ENCODE data around the gene RIMKLB.
"Not testable (repeated sequence)": the region's sequence is repeated elsewhere in the genome, so short reads cannot be mapped to it uniquely, and the experiment has no call there.

The RIMKLB gene

GRCh38 chr12:8766121-8766520 is 68.3 kb downstream of the RIMKLB start:
- not testable (repeated sequence) for H3K27ac ChIP-seq; DNase-seq (ENCODE audit: low read depth, low spot score)

GRCh38 chr12:8770499-8770898 is 72.7 kb downstream of the RIMKLB start:
- no peak for DNase-seq (ENCODE audit: low read depth, low spot score)
- H3K27ac ChIP-seq, result no peak overlapping the region

GRCh38 chr12:8771072-8771471 is 73.3 kb downstream of the RIMKLB start:
- H3K27ac ChIP-seq, result no peak overlapping the region
- no peak for DNase-seq (ENCODE audit: low read depth, low spot score)

- H3K27ac ChIP-seq, result no peak overlapping the region
- no peak for DNase-seq (ENCODE audit: low read depth, low spot score)
These were observed 75.7 kb downstream of the RIMKLB start for GRCh38 chr12:8773461-8773860.

- DNase-seq (ENCODE audit: low read depth, low spot score), result no peak
- H3K27ac ChIP-seq, result no peak overlapping the region
These were observed 81.5 kb downstream of the RIMKLB start for GRCh38 chr12:8779281-8779680.

GRCh38 chr12:8779862-8780261 is 82.1 kb downstream of the RIMKLB start:
- DNase-seq (ENCODE audit: low read depth, low spot score), result no peak
- no peak overlapping the region for H3K27ac ChIP-seq

- no peak overlapping the region for H3K27ac ChIP-seq
- DNase-seq (ENCODE audit: low read depth, low spot score), result peak; percentile 2
These were observed 82.6 kb downstream of the RIMKLB start for GRCh38 chr12:8780389-8780788.

- no peak overlapping the region for H3K27ac ChIP-seq
These were observed 83.8 kb downstream of the RIMKLB start for GRCh38 chr12:8781381-8782127.

GRCh38 chr12:8784290-8784888 is 86.6 kb downstream of the RIMKLB start:
- DNase-seq (ENCODE audit: low read depth, low spot score), result no peak
- H3K27ac ChIP-seq, result no peak overlapping the region

More at GRCh38 chr12:8781381-8782127, 83.8 kb downstream of the RIMKLB start:
- no peak for DNase-seq (ENCODE audit: low read depth, low spot score)

- H3K27ac ChIP-seq, result no peak overlapping the region
- no peak for DNase-seq (ENCODE audit: low read depth, low spot score)
These were observed 87.7 kb downstream of the RIMKLB start for GRCh38 chr12:8785499-8785898.

GRCh38 chr12:8787206-8787605 is 89.4 kb downstream of the RIMKLB start:
- DNase-seq (ENCODE audit: low read depth, low spot score); H3K27ac ChIP-seq: not testable (repeated sequence)

GRCh38 chr12:8788706-8789105 is 90.9 kb downstream of the RIMKLB start:
- not testable (repeated sequence) for H3K27ac ChIP-seq; DNase-seq (ENCODE audit: low read depth, low spot score)

- not testable (repeated sequence) for H3K27ac ChIP-seq; DNase-seq (ENCODE audit: low read depth, low spot score)
These were observed 91.7 kb downstream of the RIMKLB start for GRCh38 chr12:8789341-8790013.

GRCh38 chr12:8793226-8793625 is 95.4 kb downstream of the RIMKLB start:
- not testable (repeated sequence) for H3K27ac ChIP-seq; DNase-seq (ENCODE audit: low read depth, low spot score)

- not testable (repeated sequence) for DNase-seq (ENCODE audit: low read depth, low spot score); H3K27ac ChIP-seq
These were observed 96.8 kb downstream of the RIMKLB start for GRCh38 chr12:8794611-8795010.

- DNase-seq (ENCODE audit: low read depth, low spot score), result no peak
- no peak overlapping the region for H3K27ac ChIP-seq
These were observed 99.2 kb downstream of the RIMKLB start for GRCh38 chr12:8796831-8797626.

- not testable (repeated sequence) for H3K27ac ChIP-seq; DNase-seq (ENCODE audit: low read depth, low spot score)
These were observed 103.4 kb downstream of the RIMKLB start for GRCh38 chr12:8801213-8801612.

GRCh38 chr12:8804833-8805232 is 107.0 kb downstream of the RIMKLB start:
- H3K27ac ChIP-seq; DNase-seq (ENCODE audit: low read depth, low spot score): not testable (repeated sequence)

GRCh38 chr12:8805487-8805886 is 107.7 kb downstream of the RIMKLB start:
- not testable (repeated sequence) for H3K27ac ChIP-seq; DNase-seq (ENCODE audit: low read depth, low spot score)

GRCh38 chr12:8807084-8807483 is 109.3 kb downstream of the RIMKLB start:
- not testable (repeated sequence) for DNase-seq (ENCODE audit: low read depth, low spot score); H3K27ac ChIP-seq

Measured in epithelial cell of prostate (primary cell).